Measurements from ENCODE around the gene B9D1.

B9D1 gene

GRCh38 chr17:19334331-19334730 lies 28.2 kb downstream of the B9D1 start:
- DNase-seq, result no peak

GRCh38 chr17:19333736-19334290 lies 28.7 kb downstream of the B9D1 start:
- DNase-seq, result no peak

- no peak for DNase-seq
These were observed 29.4 kb downstream of the B9D1 start for GRCh38 chr17:19333132-19333440.

GRCh38 chr17:19332371-19333131 lies 30.0 kb downstream of the B9D1 start:
- no peak for DNase-seq

GRCh38 chr17:19331543-19332245 lies 30.8 kb downstream of the B9D1 start:
- DNase-seq, result no peak

- no peak for DNase-seq
These were observed 31.4 kb downstream of the B9D1 start for GRCh38 chr17:19331134-19331533.

- no peak for DNase-seq
These were observed 32.3 kb downstream of the B9D1 start for GRCh38 chr17:19330271-19330670.

- DNase-seq, result no peak
These were observed 32.7 kb downstream of the B9D1 start for GRCh38 chr17:19329839-19330238.

GRCh38 chr17:19329136-19329535 lies 33.4 kb downstream of the B9D1 start:
- DNase-seq, result no peak

GRCh38 chr17:19328441-19329061 lies 34.0 kb downstream of the B9D1 start:
- no peak for DNase-seq

GRCh38 chr17:19327031-19327783 lies 35.3 kb downstream of the B9D1 start:
- no peak for DNase-seq

- no peak for DNase-seq
These were observed 37.0 kb downstream of the B9D1 start for GRCh38 chr17:19325542-19325941.

GRCh38 chr17:19322861-19323260 lies 39.7 kb downstream of the B9D1 start:
- DNase-seq, result no peak

- no peak for DNase-seq
These were observed 40.4 kb downstream of the B9D1 start for GRCh38 chr17:19322129-19322505.

- no peak for DNase-seq
These were observed 40.9 kb downstream of the B9D1 start for GRCh38 chr17:19321481-19322128.

GRCh38 chr17:19320876-19321275 lies 41.6 kb downstream of the B9D1 start:
- no peak for DNase-seq

- no peak for DNase-seq
These were observed 42.6 kb downstream of the B9D1 start for GRCh38 chr17:19319771-19320505.

- no peak for DNase-seq
These were observed 43.9 kb downstream of the B9D1 start for GRCh38 chr17:19318611-19319010.

- DNase-seq, result no peak
These were observed 45.0 kb downstream of the B9D1 start for GRCh38 chr17:19317359-19318095.

- no peak for DNase-seq
These were observed 45.7 kb downstream of the B9D1 start for GRCh38 chr17:19316761-19317358.

- DNase-seq, result no peak
These were observed 47.4 kb downstream of the B9D1 start for GRCh38 chr17:19315104-19315503.

Measured in activated T-cell treated with anti-CD3 and anti-CD28 coated beads for 4 hours (primary cell).